ENCODE measurements around the gene RPL3. TPM values are rescaled to one million over a fixed set of nuclear protein-coding genes. Genes with fewer than 3 reads are reported as not detected.
A peak's percentile ranks its signal among the peaks of the same experiment; 100 is the strongest.

RPL3 gene
- total and polyA plus RNA-seq, 2 experiments from 2014 or later, result 1,044 to 2,461 TPM

GRCh38 chr22:39309364-39309861 lies 10.0 kb downstream of the RPL3 start:
- DNase-seq (ENCODE audit: low spot score), result no peak
- 73% methylated on average over 18 of the region's 18 CpGs for WGBS (ENCODE audit: low lambda C conversion rate, missing lambda C conversion rate)
- no peaks in the 10 kb centered on the region for H3K9me2 ChIP-seq (replicated peaks; ENCODE audit: insufficient read depth)
- H3K27me3 ChIP-seq, result no peaks in the 10 kb centered on the region
- peaks cover 34% of the 10 kb centered on the region for H4K20me1 ChIP-seq (ENCODE audit: insufficient read depth, poor library complexity, severe bottlenecking)
- H3K4me1 ChIP-seq (ENCODE audit: insufficient read depth), result no peaks in the 10 kb centered on the region
- H3K4me2 ChIP-seq, result peak overlapping the region; percentile 38
- H2AFZ ChIP-seq, result no peak overlapping the region
- no peak for TF ChIP-seq EZH2phosphoT487 (IDR thresholded peaks at IDR 0.05; ENCODE audit: low read depth, severe bottlenecking, unreplicated experiment)
- H3K36me3 ChIP-seq (replicated peaks; ENCODE audit: insufficient read depth, low read depth), result no peaks in the 10 kb centered on the region
- H3K4me3 ChIP-seq, result no peak overlapping the region
- H3K9me3 ChIP-seq (ENCODE audit: low read depth), result no peaks in the 10 kb centered on the region
- H3K79me2 ChIP-seq, result peaks cover 8% of the 10 kb centered on the region
- H3K27ac ChIP-seq, result peak overlapping the region; percentile 74

- H4K20me1 ChIP-seq (ENCODE audit: insufficient read depth, poor library complexity, severe bottlenecking), result peaks cover 28% of the 10 kb centered on the region
- H3K27me3 ChIP-seq, result no peaks in the 10 kb centered on the region
- no peaks in the 10 kb centered on the region for H3K36me3 ChIP-seq (replicated peaks; ENCODE audit: insufficient read depth, low read depth)
- TF ChIP-seq CTCF (IDR thresholded peaks at IDR 0.05; ENCODE audit: poor library complexity) (no peak), EZH2phosphoT487 (IDR thresholded peaks at IDR 0.05; ENCODE audit: low read depth, severe bottlenecking, unreplicated experiment) (no peak), EZH2 (IDR thresholded peaks at IDR 0.05; ENCODE audit: borderline replicate concordance) (no peak)
- H3K4me2 ChIP-seq, result peak overlapping the region; percentile 48
- no peaks in the 10 kb centered on the region for H3K9me3 ChIP-seq (ENCODE audit: low read depth)
- H3K4me3 ChIP-seq, result no peak overlapping the region
- DNase-seq (ENCODE audit: low spot score), result peak; percentile 83
- H3K27ac ChIP-seq, result peak overlapping the region; percentile 78
- H3K9me2 ChIP-seq (replicated peaks; ENCODE audit: insufficient read depth), result no peaks in the 10 kb centered on the region
- H3K4me1 ChIP-seq (ENCODE audit: insufficient read depth), result no peaks in the 10 kb centered on the region
- 51% methylated on average over 24 of the region's 24 CpGs for WGBS (ENCODE audit: low lambda C conversion rate, missing lambda C conversion rate)
- no peak overlapping the region for H2AFZ ChIP-seq
- H3K79me2 ChIP-seq, result peaks cover 2% of the 10 kb centered on the region
Measured at GRCh38 chr22:39308614-39309363, 10.6 kb downstream of the RPL3 start.

GRCh38 chr22:39306456-39307361 lies 12.7 kb downstream of the RPL3 start:
- H3K4me1 ChIP-seq (ENCODE audit: insufficient read depth), result no peaks in the 10 kb centered on the region
- H3K36me3 ChIP-seq (replicated peaks; ENCODE audit: insufficient read depth, low read depth), result no peaks in the 10 kb centered on the region
- H3K4me3 ChIP-seq, result no peak overlapping the region
- no peaks in the 10 kb centered on the region for H3K79me2 ChIP-seq
- H3K27ac ChIP-seq, result no peak overlapping the region
- peaks cover 7% of the 10 kb centered on the region for H4K20me1 ChIP-seq (ENCODE audit: insufficient read depth, poor library complexity, severe bottlenecking)
- H3K9me3 ChIP-seq (ENCODE audit: low read depth), result no peaks in the 10 kb centered on the region
- no peaks in the 10 kb centered on the region for H3K9me2 ChIP-seq (replicated peaks; ENCODE audit: insufficient read depth)
- no peak overlapping the region for H2AFZ ChIP-seq
- WGBS (ENCODE audit: low lambda C conversion rate, missing lambda C conversion rate), result 88% methylated on average over 13 of the region's 14 CpGs
- TF ChIP-seq CTCF (IDR thresholded peaks at IDR 0.05; ENCODE audit: poor library complexity) (peak; percentile 25), EZH2phosphoT487 (IDR thresholded peaks at IDR 0.05; ENCODE audit: low read depth, severe bottlenecking, unreplicated experiment) (no peak), EZH2 (IDR thresholded peaks at IDR 0.05; ENCODE audit: borderline replicate concordance) (no peak)
- no peak for DNase-seq (ENCODE audit: low spot score)
- H3K27me3 ChIP-seq, result no peaks in the 10 kb centered on the region
- no peak overlapping the region for H3K4me2 ChIP-seq
